ENCODE data around the gene UTP25.
"Not testable (repeated sequence)": the region's sequence is repeated elsewhere in the genome, so short reads cannot be mapped to it uniquely, and the experiment has no call there.

UTP25 gene

GRCh38 chr1:209899948-209900347, 72.2 kb downstream of the UTP25 start:
- no peak for DNase-seq

DNA sequence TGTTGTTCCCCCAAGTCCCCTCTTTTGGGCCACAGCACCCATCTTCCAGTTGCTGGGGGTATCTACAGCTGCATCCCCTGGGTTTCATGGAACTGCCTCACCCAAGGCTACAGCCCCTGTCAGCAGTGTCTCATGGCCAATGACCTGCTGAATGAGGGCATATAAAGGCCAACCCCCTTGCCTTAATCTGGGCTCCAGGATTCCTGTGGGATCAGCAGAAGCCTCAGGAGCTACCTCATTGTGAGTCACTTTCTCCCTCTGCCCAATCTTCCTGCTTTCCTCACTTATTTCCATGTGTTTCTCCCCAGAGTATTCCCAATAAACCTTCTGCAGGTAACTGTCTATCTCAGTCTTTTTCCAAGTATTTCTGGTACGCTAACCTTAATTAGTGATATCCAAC, 73.0 kb downstream of the UTP25 start:
- no peak for DNase-seq

GRCh38 chr1:209901211-209901610, 73.4 kb downstream of the UTP25 start:
- DNase-seq = no peak

DNA sequence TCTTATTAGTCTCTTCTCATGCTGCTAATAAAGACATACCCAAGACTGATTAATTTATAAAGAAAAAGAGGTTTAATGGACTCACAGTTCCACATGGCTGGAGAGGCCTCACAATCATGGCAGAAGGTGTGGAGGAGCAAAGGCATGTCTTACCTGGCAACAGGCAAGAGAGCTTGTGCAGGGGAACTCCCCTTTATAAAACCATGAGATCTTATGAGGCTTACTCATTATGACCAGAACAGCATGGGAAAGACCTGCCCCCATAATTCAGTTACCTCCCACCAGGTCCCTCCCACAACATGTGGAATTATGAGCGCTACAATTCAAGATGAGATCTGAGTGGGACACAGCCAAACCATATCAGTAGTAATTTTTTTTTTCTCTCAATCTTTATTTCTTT, 77.0 kb downstream of the UTP25 start:
- not testable (repeated sequence) for DNase-seq

All from SIG-M5 (cell line).